Neuronal stem cell (in vitro differentiated cells): ENCODE measurements around the gene SENP5.

ENCODE experiments used
- DNase-seq: peaks from one replicate; pipeline ENCODE4 v3.0.0-alpha.2; 2013; ENCODE audit warnings: low spot score
- H2AFZ ChIP-seq: one replicate; pipeline ENCODE4 v1.6.1; 2013; ENCODE audit warnings: mild to moderate bottlenecking, low read length, inconsistent platforms
- H2AK5ac ChIP-seq: 2 replicates; pipeline ENCODE4 v1.6.1; 2013; ENCODE audit warnings: low read depth, mild to moderate bottlenecking, inconsistent platforms, low read length, moderate library complexity, mixed read lengths
- H2BK120ac ChIP-seq: 2 replicates; pipeline ENCODE4 v1.6.1; 2013; ENCODE audit warnings: low read depth, mild to moderate bottlenecking, inconsistent platforms, low read length, moderate library complexity, mixed read lengths
- H2BK12ac ChIP-seq: one replicate; pipeline ENCODE4 v1.6.1; 2013; ENCODE audit warnings: low read length, inconsistent platforms
- H2BK15ac ChIP-seq: 2 replicates; pipeline ENCODE4 v1.6.1; 2013; ENCODE audit warnings: mild to moderate bottlenecking, low read length, inconsistent platforms, mixed read lengths
- H2BK5ac ChIP-seq: one replicate; pipeline ENCODE4 v1.6.1; 2013; ENCODE audit warnings: inconsistent platforms, mild to moderate bottlenecking, low read length, moderate library complexity
- H3K14ac ChIP-seq: one replicate; pipeline ENCODE4 v1.6.1; 2013; ENCODE audit warnings: low read length, inconsistent platforms
- H3K18ac ChIP-seq: 2 replicates; pipeline ENCODE4 v1.6.1; 2013; ENCODE audit warnings: low read length, inconsistent platforms
- H3K23ac ChIP-seq: 2 replicates; pipeline ENCODE4 v1.6.1; 2013; ENCODE audit warnings: low read depth, mild to moderate bottlenecking, mixed read lengths, low read length, inconsistent platforms; ENCODE audit not compliant: poor library complexity
- H3K27ac ChIP-seq: replicated peaks from 3 replicates; pipeline ENCODE4 v1.5.1; 2013; ENCODE audit warnings: low read length, inconsistent platforms
- H3K27me3 ChIP-seq, 3 experiments: 2 replicates each; pipeline ENCODE4 v1.6.1; 2013; ENCODE audit warnings: low read length in 3 of 3, mild to moderate bottlenecking in 2 of 3, inconsistent platforms in 1 of 3, low read depth in 1 of 3, mixed read lengths in 1 of 3, moderate library complexity in 1 of 3; ENCODE audit not compliant: control insufficient read depth in 3 of 3, insufficient read depth in 3 of 3
- H3K36me3 ChIP-seq, 2 donors: replicated peaks in 1 of 2; 2 replicates each; pipeline ENCODE4 v1.6.1; 2013; ENCODE audit warnings: low read length in 2 of 2; ENCODE audit not compliant: control insufficient read depth in 2 of 2, insufficient read depth in 2 of 2
- H3K4ac ChIP-seq: 2 replicates; pipeline ENCODE4 v1.6.1; 2013; ENCODE audit warnings: inconsistent platforms, mild to moderate bottlenecking, low read length, moderate library complexity
- H3K4me1 ChIP-seq, 2 donors: 1 replicate in 1 of 2; 2 replicates in 1 of 2; pipeline ENCODE4 v1.6.1; 2013; ENCODE audit warnings: low read length in 2 of 2, low read depth in 1 of 2; ENCODE audit not compliant: control insufficient read depth in 2 of 2, insufficient read depth in 1 of 2
- H3K4me2 ChIP-seq: one replicate; pipeline ENCODE4 v1.6.1; 2013; ENCODE audit warnings: mild to moderate bottlenecking, low read length, inconsistent platforms; ENCODE audit not compliant: insufficient read depth, poor library complexity, severe bottlenecking
- H3K4me3 ChIP-seq, 2 donors: 2 replicates each; pipeline ENCODE4 v1.5.1; 2013; ENCODE audit warnings: low read length in 2 of 2, mild to moderate bottlenecking in 2 of 2, inconsistent platforms in 1 of 2, moderate library complexity in 1 of 2
- H3K79me1 ChIP-seq: one replicate; pipeline ENCODE4 v1.6.1; 2013; ENCODE audit warnings: low read depth, mild to moderate bottlenecking, inconsistent platforms, low read length, moderate library complexity
- H3K9ac ChIP-seq: one replicate; pipeline ENCODE4 v1.6.1; 2013; ENCODE audit warnings: mild to moderate bottlenecking, low read depth, low read length, inconsistent platforms; ENCODE audit not compliant: poor library complexity
- H3K9me3 ChIP-seq, 2 donors: replicated peaks in 1 of 2; 2 replicates each; pipeline versions ENCODE3 to v1.6.1; 2013; ENCODE audit warnings: low read length in 2 of 2, mild to moderate bottlenecking in 2 of 2, inconsistent platforms in 1 of 2, low read depth in 1 of 2, mixed read lengths in 1 of 2, moderate library complexity in 1 of 2; ENCODE audit not compliant: control insufficient read depth in 2 of 2, insufficient read depth in 1 of 2
- H4K8ac ChIP-seq: one replicate; pipeline ENCODE4 v1.6.1; 2013; ENCODE audit warnings: low read depth, mild to moderate bottlenecking, inconsistent platforms, low read length, moderate library complexity
- H4K91ac ChIP-seq: one replicate; pipeline ENCODE4 v1.6.1; 2013; ENCODE audit warnings: low read length, low read depth, mild to moderate bottlenecking, inconsistent platforms; ENCODE audit not compliant: poor library complexity
- WGBS, 2 donors: extraction: QIAGEN DNeasy Blood & Tissue Kit; methylation state at CpG; one replicate each; pipeline ENCODE4 v1.1.7; 2013; ENCODE audit warnings: missing lambda C conversion rate in 2 of 2, mixed read lengths in 1 of 2; ENCODE audit not compliant: insufficient read length in 2 of 2, insufficient replicate concordance in 1 of 2; ENCODE audit errors: extremely low coverage in 2 of 2; 5-methylcytosine and 5-hydroxymethylcytosine counted together

Gene SENP5

GRCh38 chr3:196979545-196979944 lies 111.8 kb downstream of the SENP5 start:
- Histone ChIP-seq H3K23ac (no peak overlapping the region), H3K18ac (no peak overlapping the region), H2AK5ac (no peak overlapping the region), H4K91ac (no peak overlapping the region), H3K36me3 (no peaks in the 10 kb centered on the region), H3K4me1 (peaks cover 0 to 4% of the 10 kb centered on the region in 2 donors), H3K4me2 (no peak overlapping the region), H2BK12ac (no peak overlapping the region), H2BK120ac (no peak overlapping the region), H3K4ac (no peak overlapping the region), H3K27ac (no peak overlapping the region), H3K4me3 (no peak overlapping the region), H4K8ac (no peak overlapping the region), H2BK5ac (no peak overlapping the region), H3K14ac (no peak overlapping the region), H2AFZ (peak overlapping the region; percentile 87), H3K27me3 (no peaks in the 10 kb centered on the region), H3K9me3 (peaks cover 0 to 3% of the 10 kb centered on the region in 2 donors), H3K9ac (no peak overlapping the region), H3K79me1 (no peaks in the 10 kb centered on the region), H2BK15ac (no peak overlapping the region)
- DNase-seq = no peak
- no CpG with 5 or more reads among the region's 10 CpGs for WGBS, 2 donors

- no CpG with 5 or more reads among the region's 13 CpGs for WGBS, 2 donors
- Histone ChIP-seq H2AK5ac (no peak overlapping the region), H3K79me1 (no peaks in the 10 kb centered on the region), H3K18ac (no peak overlapping the region), H2BK5ac (no peak overlapping the region), H3K4me3 (no peak overlapping the region), H3K4ac (no peak overlapping the region), H3K27me3 (no peaks in the 10 kb centered on the region), H4K8ac (no peak overlapping the region), H4K91ac (no peak overlapping the region), H3K27ac (no peak overlapping the region), H3K23ac (no peak overlapping the region), H2BK120ac (no peak overlapping the region), H2AFZ (no peak overlapping the region), H2BK12ac (no peak overlapping the region), H3K4me1 (peaks cover 0 to 4% of the 10 kb centered on the region in 2 donors), H2BK15ac (no peak overlapping the region), H3K4me2 (no peak overlapping the region), H3K9ac (no peak overlapping the region), H3K9me3 (peaks cover 0 to 3% of the 10 kb centered on the region in 2 donors), H3K36me3 (no peaks in the 10 kb centered on the region), H3K14ac (no peak overlapping the region)
- DNase-seq = no peak
Measured at GRCh38 chr3:196981657-196982056, 113.9 kb downstream of the SENP5 start.

- no peak overlapping the region for H3K4me2 ChIP-seq
- H4K8ac ChIP-seq = no peak overlapping the region
- H3K18ac ChIP-seq = no peak overlapping the region
- H3K14ac ChIP-seq = no peak overlapping the region
- H3K36me3 ChIP-seq = no peaks in the 10 kb centered on the region
- H3K4ac ChIP-seq = no peak overlapping the region
- no peak overlapping the region for H2AFZ ChIP-seq
- H2BK120ac ChIP-seq = no peak overlapping the region
- H2BK5ac ChIP-seq = no peak overlapping the region
- H2BK12ac ChIP-seq = no peak overlapping the region
- no peak for DNase-seq
- no peak overlapping the region for H2AK5ac ChIP-seq
- no peaks in the 10 kb centered on the region for H3K79me1 ChIP-seq
- H3K4me1 ChIP-seq = peaks cover 2 to 4% of the 10 kb centered on the region in 2 donors
- WGBS, 2 donors = no CpG with 5 or more reads among the region's 1 CpG
- no peak overlapping the region for H4K91ac ChIP-seq
- H3K23ac ChIP-seq = no peak overlapping the region
- H2BK15ac ChIP-seq = no peak overlapping the region
- H3K4me3 ChIP-seq = no peak overlapping the region
- peaks cover 0 to 3% of the 10 kb centered on the region in 2 donors for H3K9me3 ChIP-seq
- H3K9ac ChIP-seq = no peak overlapping the region
- peaks cover 0 to 5% (median 0%) of the 10 kb centered on the region in 3 experiments for H3K27me3 ChIP-seq
- H3K27ac ChIP-seq = no peak overlapping the region
Measured at GRCh38 chr3:196983186-196983585, 115.5 kb downstream of the SENP5 start.
